Testis (tissue), 3 donors: ENCODE measurements around the gene GFOD1. TPM values are rescaled to one million over a fixed set of nuclear protein-coding genes. Genes with fewer than 3 reads are reported as not detected.

Experiments
- DNase-seq: peaks from one replicate; pipeline ENCODE4 v3.0.0-alpha.2; 2019
- H3K27ac ChIP-seq, 2 donors: fragments of 200-600 bp; sonication (generic); one replicate each; pipeline ENCODE4 v1.5.1; 2019
- H3K27me3 ChIP-seq: fragments of 200-600 bp; sonication (generic); one replicate; pipeline ENCODE4 v1.5.1; 2019
- H3K36me3 ChIP-seq: fragments of 200-600 bp; sonication (generic); one replicate; pipeline ENCODE4 v1.5.1; 2017; ENCODE audit warnings: low read depth; ENCODE audit errors: missing control alignments
- H3K4me1 ChIP-seq: fragments of 200-600 bp; sonication (generic); one replicate; pipeline ENCODE4 v1.5.1; 2019
- H3K4me3 ChIP-seq, 2 donors: fragments of 200-600 bp; sonication (generic); one replicate each; pipeline ENCODE4 v1.5.1; 2017 to 2019
- H3K9me3 ChIP-seq: fragments of 200-600 bp; sonication (generic); one replicate; pipeline ENCODE4 v1.5.1; 2017
- CTCF ChIP-seq, 3 experiments: fragments of 450-650 bp in 2 of 3; fragments of 200-600 bp in 1 of 3; sonication (generic) in 1 of 3; IDR thresholded peaks; one replicate each; pipeline ENCODE4 v1.5.1; 2016 to 2019; ENCODE audit warnings: antibody characterized with exemption in 3 of 3, mild to moderate bottlenecking in 2 of 3, moderate library complexity in 1 of 3
- POLR2A ChIP-seq: fragments of 450-650 bp; IDR thresholded peaks from one replicate; pipeline ENCODE4 v1.6.1; 2017; ENCODE audit warnings: antibody characterized with exemption, mild to moderate bottlenecking, moderate library complexity
- WGBS, 2 donors: methylation state at CpG; one replicate each; pipeline ENCODE4 v1.1.5; 2018; 5-methylcytosine and 5-hydroxymethylcytosine counted together
- intact Hi-C: fragments of 100-400 bp; cut with DNase I; formaldehyde crosslinking; loops from one replicate; pipeline ENCODE4 v1.15.1; 2023; ENCODE audit warnings: low total_unique reads
- polyA plus RNA-seq: library from polyadenylated mRNA; stranded (reverse); fragments of 350-450 nt; fragmentation: Illumina TruSeq; extraction: RNeasy Lipid Tissue Mini Kit (QIAGEN cat#74804); gene quantifications from one replicate; pipeline ENCODE4 v1.2.3, GENCODE V29; 2014; ENCODE audit warnings: low read depth, low replicate concordance; ENCODE audit not compliant: insufficient read depth
- total RNA-seq, 2 donors: library from RNA; depleted of rRNA; stranded (reverse); fragments of >200 nt; gene quantifications; one replicate each; pipeline ENCODE4 v1.2.3, GENCODE V29; 2016

GFOD1 gene
- total and polyA plus RNA-seq, 3 donors from 2014 or later: 2.5 to 5.4 (median 5.0) TPM

- Histone ChIP-seq H3K27me3 (no peaks in the 10 kb centered on the region), H3K9me3 (no peaks in the 10 kb centered on the region), H3K27ac (peak overlapping the region in 1 of 2 donors; percentile 52), H3K4me3 (no peak overlapping the region), H3K4me1 (no peaks in the 10 kb centered on the region), H3K36me3 (no peaks in the 10 kb centered on the region)
- intact Hi-C loops: no loop called here
- TF ChIP-seq POLR2A (no peak), CTCF (IDR thresholded peaks at IDR 0.05) (no peak)
- 82 to 89% methylated on average over 1 of the region's 1 CpG for WGBS, 2 donors
- DNase-seq: no peak
Measured at GRCh38 chr6:13526357-13526726, 38.9 kb upstream of the GFOD1 start.

GRCh38 chr6:13524801-13525508, 37.6 kb upstream of the GFOD1 start:
- Histone ChIP-seq H3K4me3 (no peak overlapping the region), H3K27me3 (no peaks in the 10 kb centered on the region), H3K27ac (no peak overlapping the region), H3K4me1 (no peaks in the 10 kb centered on the region), H3K36me3 (no peaks in the 10 kb centered on the region), H3K9me3 (no peaks in the 10 kb centered on the region)
- DNase-seq: no peak
- no peak for TF ChIP-seq CTCF (IDR thresholded peaks at IDR 0.05)
- no peak for TF ChIP-seq POLR2A
- intact Hi-C loops: no loop called here
- 91 to 93% methylated on average over 11 to 12 of the region's 12 CpGs for WGBS, 2 donors

GRCh38 chr6:13523826-13524622, 36.6 kb upstream of the GFOD1 start:
- H3K4me1 ChIP-seq: no peaks in the 10 kb centered on the region
- no peaks in the 10 kb centered on the region for H3K27me3 ChIP-seq
- H3K27ac ChIP-seq: no peak overlapping the region
- intact Hi-C loops: no loop called here
- no peak for DNase-seq
- H3K4me3 ChIP-seq: no peak overlapping the region
- no peaks in the 10 kb centered on the region for H3K36me3 ChIP-seq
- H3K9me3 ChIP-seq: no peaks in the 10 kb centered on the region
- 79 to 87% methylated on average over 8 to 11 of the region's 11 CpGs for WGBS, 2 donors
- TF ChIP-seq CTCF (IDR thresholded peaks at IDR 0.05) (no peak), POLR2A (no peak)

GRCh38 chr6:13522656-13523055, 35.3 kb upstream of the GFOD1 start:
- H3K27ac ChIP-seq: no peak overlapping the region
- H3K9me3 ChIP-seq: no peaks in the 10 kb centered on the region
- no peaks in the 10 kb centered on the region for H3K27me3 ChIP-seq
- 33 to 38% methylated on average over 4 of the region's 4 CpGs for WGBS, 2 donors
- TF ChIP-seq CTCF (IDR thresholded peaks at IDR 0.05): no peak
- no peak for TF ChIP-seq POLR2A
- H3K36me3 ChIP-seq: no peaks in the 10 kb centered on the region
- H3K4me1 ChIP-seq: no peaks in the 10 kb centered on the region
- no peak for DNase-seq
- no peak overlapping the region for H3K4me3 ChIP-seq
- intact Hi-C loops: no loop called here
